AG04449 (cell line): ENCODE data around the gene DMKN.

Experiments used
- CTCF ChIA-PET: fragments of 350-600 bp; formaldehyde crosslinking; extraction: SDS; loops from one replicate; lab custom pipeline; 2021; ENCODE audit warnings: antibody characterized with exemption; lab: Yijun Ruan, JAX
- POLR2A ChIA-PET: fragments of 400-600, 350-600 bp; formaldehyde crosslinking; extraction: SDS; loops from one replicate; lab custom pipeline; 2020; ENCODE audit warnings: antibody characterized with exemption, inconsistent platforms; lab: Yijun Ruan, JAX
- DNase-seq: peaks from one replicate; pipeline ENCODE4 v3.0.0-alpha.2; 2010; ENCODE audit warnings: low read depth, low spot score
- H3K4me3 ChIP-seq: 2 replicates; pipeline ENCODE4 v1.5.1; 2011; ENCODE audit warnings: low read depth, mild to moderate bottlenecking, control low read depth, low read length
- CTCF ChIP-seq: IDR thresholded peaks from one replicate; pipeline ENCODE4 v1.5.1; 2011; ENCODE audit warnings: mild to moderate bottlenecking, moderate library complexity, low read length, control low read depth, inconsistent platforms; ENCODE audit not compliant: insufficient read depth; ENCODE audit errors: missing control alignments

Gene DMKN

DNA sequence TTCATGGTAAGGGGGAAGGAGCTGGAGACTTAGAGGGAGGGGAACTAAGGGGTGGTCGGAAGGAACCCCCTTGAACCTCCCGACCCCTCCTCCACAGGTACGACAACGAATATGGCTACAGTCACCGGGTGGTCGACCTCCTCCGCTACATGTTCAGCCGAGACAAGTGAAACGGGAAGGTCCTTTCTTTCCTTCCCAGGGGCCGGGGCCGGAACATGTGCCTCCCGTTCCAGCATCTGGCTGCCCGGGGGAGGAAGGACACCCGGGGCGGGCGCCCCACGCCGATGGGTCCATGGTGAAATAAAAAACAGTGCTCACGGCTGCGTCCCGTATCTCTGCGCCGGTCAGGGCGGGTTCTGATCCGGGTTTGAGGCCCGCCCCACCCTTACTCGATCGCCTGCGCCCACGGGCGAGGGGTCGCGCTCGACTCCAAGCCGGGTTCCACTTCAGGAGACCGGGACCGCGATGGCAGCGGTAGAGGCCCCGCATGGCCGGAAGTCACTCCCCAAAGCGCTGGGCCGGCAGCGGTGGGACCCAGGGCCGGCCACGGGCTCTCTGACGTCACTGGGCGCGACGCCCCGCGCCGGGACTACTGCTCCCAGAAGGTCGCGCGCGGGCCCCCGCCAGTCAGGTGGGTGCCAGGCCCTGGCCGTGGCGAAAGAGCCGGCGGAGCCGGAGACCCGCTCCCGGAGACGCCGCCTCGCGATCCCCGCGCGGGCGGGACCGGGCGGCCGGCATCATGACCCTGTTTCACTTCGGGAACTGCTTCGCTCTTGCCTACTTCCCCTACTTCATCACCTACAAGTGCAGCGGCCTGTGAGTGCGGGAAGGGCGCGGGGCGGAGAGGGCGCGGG lies 31.8 kb upstream of the DMKN start, which contains the start of gene TMEM147:
Gene TMEM147, plus strand, starts transcription at position 626 of the 854 bp plus-strand sequence. Its CDS starts 114 bp downstream, at position 740.
- no peak for TF ChIP-seq CTCF
- peak within 1 kb of the TSS; percentile 89 for H3K4me3 ChIP-seq
- ChIA-PET POLR2A (no interaction called here), CTCF (interaction anchor here (1.3 to 2.7 kb wide), 3 partner anchors 11 to 148 kb away, joined by 3 to 9 read pairs (median 4); no protein-coding TSS in a partner anchor)
- no peak for DNase-seq

GRCh38 chr19:35544110-35544802 lies 30.8 kb upstream of the DMKN start:
- H3K4me3 ChIP-seq, result peak overlapping the region; percentile 89
- ChIA-PET CTCF (interaction anchor here (1.0 to 2.7 kb wide), 4 partner anchors 12 to 148 kb away, joined by 3 to 9 read pairs (median 4); no protein-coding TSS in a partner anchor), POLR2A (no interaction called here)
- TF ChIP-seq CTCF, result no peak
- no peak for DNase-seq

GRCh38 chr19:35543280-35544109 lies 30.0 kb upstream of the DMKN start:
- TF ChIP-seq CTCF, result no peak
- DNase-seq, result no peak
- CTCF ChIA-PET, result interaction anchor here (1.0 to 2.7 kb wide), 4 partner anchors 13 to 149 kb away, joined by 3 to 9 read pairs (median 4); no protein-coding TSS in a partner anchor
- POLR2A ChIA-PET, result no interaction called here
- peak overlapping the region; percentile 1 for H3K4me3 ChIP-seq

DNA sequence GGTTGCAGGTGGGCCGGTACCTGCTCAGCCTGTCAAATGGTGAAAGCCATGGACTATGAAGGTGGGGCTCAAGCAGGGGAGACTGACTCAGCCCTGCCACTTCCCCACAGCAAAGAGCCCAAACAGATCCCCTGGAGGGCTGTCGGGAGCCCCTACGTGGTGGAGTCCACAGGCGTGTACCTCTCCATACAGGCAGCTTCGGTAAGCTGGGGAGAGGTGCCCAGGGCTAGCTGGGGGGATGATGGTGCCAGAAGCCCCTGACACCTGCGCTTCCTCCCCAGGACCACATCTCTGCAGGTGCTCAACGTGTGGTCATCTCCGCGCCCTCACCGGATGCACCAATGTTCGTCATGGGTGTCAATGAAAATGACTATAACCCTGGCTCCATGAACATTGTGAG lies 28.8 kb upstream of the DMKN start:
- no peak for DNase-seq
- POLR2A ChIA-PET, result no interaction called here
- CTCF ChIA-PET, result interaction anchor here (0.8 to 1.5 kb wide), 2 partner anchors 14 to 32 kb away, joined by 3 to 4 read pairs; no protein-coding TSS in a partner anchor
- TF ChIP-seq CTCF, result no peak
- no peak overlapping the region for H3K4me3 ChIP-seq

- POLR2A ChIA-PET, result no interaction called here
- no peak overlapping the region for H3K4me3 ChIP-seq
- DNase-seq, result no peak
- TF ChIP-seq CTCF, result no peak
- CTCF ChIA-PET, result interaction anchor here (1.3 to 1.5 kb wide), 2 partner anchors 8 to 16 kb away, joined by 4 read pairs; no protein-coding TSS in a partner anchor
Observed at GRCh38 chr19:35540356-35540927, 27.0 kb upstream of the DMKN start.
